Activated T-helper 2 cell treated with anti-CD3 and anti-CD28 coated beads, Interferon-gamma antibody, Interleukin-2, Interleukin-4, amounts not matched to agents 10 μg/mL and 5 μg/mL and 100 μg/mL, durations not matched to agents 14 hours and 24 hours and 36 hours (primary cell): Measurements from ENCODE around the gene C10orf88. TPM values are rescaled to one million over a fixed set of nuclear protein-coding genes. Genes with fewer than 3 reads are reported as not detected.

Source experiments
- DNase-seq: peaks from one replicate; pipeline ENCODE4 v3.0.0; 2021; ENCODE audit warnings: low spot score
- H3K27ac Mint-ChIP-seq: one replicate; pipeline ENCODE4 v1.8.0; 2021; ENCODE audit warnings: mixed read lengths
- H3K27me3 Mint-ChIP-seq: one replicate; pipeline ENCODE4 v1.8.0; 2021; ENCODE audit warnings: low read depth, mixed read lengths
- H3K36me3 Mint-ChIP-seq: one replicate; pipeline ENCODE4 v1.8.0; 2021; ENCODE audit warnings: low read depth, mixed read lengths
- H3K4me1 Mint-ChIP-seq: one replicate; pipeline ENCODE4 v1.8.0; 2021; ENCODE audit warnings: low read depth, mixed read lengths
- H3K4me3 Mint-ChIP-seq: one replicate; pipeline ENCODE4 v1.8.0; 2021; ENCODE audit warnings: low read depth, mild to moderate bottlenecking, moderate library complexity, mixed read lengths
- H3K9me3 Mint-ChIP-seq: one replicate; pipeline ENCODE4 v1.8.0; 2021; ENCODE audit warnings: mixed read lengths
- intact Hi-C: fragments of 100-400 bp; cut with micrococcal nuclease; formaldehyde crosslinking; loops from one replicate; pipeline ENCODE4 v1.15.1; 2023
- total RNA-seq: library from RNA; stranded (reverse); gene quantifications from 2 replicates; pipeline ENCODE4 v1.2.3, GENCODE V29; 2022

The C10orf88 gene
- total RNA-seq, 1 donor from 2014 or later = 9.1 TPM

DNA sequence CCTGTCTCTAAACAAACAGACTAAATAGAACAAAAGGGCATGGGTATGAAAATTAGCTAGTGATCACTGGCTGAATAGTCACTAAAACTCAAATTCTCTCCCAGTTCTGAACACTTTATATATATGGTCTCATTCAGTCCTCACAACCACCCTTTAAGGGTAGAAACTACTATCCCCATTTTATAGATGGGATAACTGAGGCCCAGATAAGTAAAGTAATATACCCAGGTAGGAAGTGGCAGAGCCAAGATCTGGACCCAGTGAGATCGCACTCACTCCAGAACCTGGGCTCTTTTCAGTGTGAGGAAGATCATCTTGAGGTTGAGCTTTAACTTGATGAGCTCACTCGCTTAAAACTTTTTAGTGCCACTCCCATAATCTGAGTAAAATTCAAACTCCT lies 30.7 kb upstream of the C10orf88 start:
- intact Hi-C loops = no loop called here
- H3K9me3 Mint-ChIP-seq = no peaks in the 10 kb centered on the region
- no peak overlapping the region for H3K4me3 Mint-ChIP-seq
- peaks cover 14% of the 10 kb centered on the region for H3K4me1 Mint-ChIP-seq
- H3K36me3 Mint-ChIP-seq = peaks cover 3% of the 10 kb centered on the region
- H3K27me3 Mint-ChIP-seq = no peaks in the 10 kb centered on the region
- no peak for DNase-seq
- no peak overlapping the region for H3K27ac Mint-ChIP-seq

DNA sequence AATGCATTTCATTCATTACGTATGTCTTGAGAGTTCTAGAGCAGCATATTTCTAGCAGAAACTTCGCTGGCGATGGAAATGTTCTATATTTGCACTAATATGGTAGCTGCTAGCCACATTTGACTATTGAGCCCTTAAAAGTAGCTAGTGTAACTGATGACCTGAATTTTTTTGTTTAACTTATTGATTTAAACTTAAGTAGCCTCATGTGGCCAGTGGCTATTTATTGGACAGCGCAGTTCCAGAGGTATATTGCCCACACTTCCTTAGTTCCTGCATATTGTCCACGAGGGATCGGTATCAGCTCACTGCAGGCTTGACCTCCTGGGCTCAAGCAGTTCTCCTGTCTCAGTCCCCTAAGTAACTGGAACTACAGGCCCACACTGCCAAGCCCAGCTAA lies 29.9 kb upstream of the C10orf88 start:
- H3K36me3 Mint-ChIP-seq = peaks cover 3% of the 10 kb centered on the region
- no peak overlapping the region for H3K27ac Mint-ChIP-seq
- intact Hi-C loops = no loop called here
- H3K27me3 Mint-ChIP-seq = no peaks in the 10 kb centered on the region
- H3K9me3 Mint-ChIP-seq = no peaks in the 10 kb centered on the region
- H3K4me1 Mint-ChIP-seq = peaks cover 14% of the 10 kb centered on the region
- H3K4me3 Mint-ChIP-seq = no peak overlapping the region
- DNase-seq = no peak

DNA sequence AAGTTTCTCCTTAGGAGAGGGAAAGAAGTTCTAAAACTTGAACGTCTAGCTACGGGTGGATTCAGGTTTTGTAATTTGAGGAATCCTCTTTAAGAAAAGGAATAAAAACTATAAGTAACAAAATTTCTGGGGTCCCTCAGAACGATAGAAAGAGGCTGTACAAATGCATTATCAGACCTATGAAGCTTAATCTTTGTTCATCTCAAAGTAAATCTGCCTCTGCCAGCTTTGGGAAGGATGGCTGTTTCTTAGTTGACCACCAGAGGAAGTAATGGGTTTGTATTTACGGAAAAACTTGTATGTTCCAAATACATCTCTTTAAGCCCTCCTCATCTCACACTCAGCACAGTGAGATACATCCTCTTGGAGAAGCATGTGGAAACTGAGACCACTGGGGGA lies 27.0 kb upstream of the C10orf88 start:
- H3K27me3 Mint-ChIP-seq = peaks cover 3% of the 10 kb centered on the region
- peak overlapping the region; percentile 96 for H3K27ac Mint-ChIP-seq
- intact Hi-C loops = no loop called here
- H3K36me3 Mint-ChIP-seq = no peaks in the 10 kb centered on the region
- no peaks in the 10 kb centered on the region for H3K9me3 Mint-ChIP-seq
- peaks cover 14% of the 10 kb centered on the region for H3K4me1 Mint-ChIP-seq
- H3K4me3 Mint-ChIP-seq = peak overlapping the region; percentile 87
- no peak for DNase-seq

DNA sequence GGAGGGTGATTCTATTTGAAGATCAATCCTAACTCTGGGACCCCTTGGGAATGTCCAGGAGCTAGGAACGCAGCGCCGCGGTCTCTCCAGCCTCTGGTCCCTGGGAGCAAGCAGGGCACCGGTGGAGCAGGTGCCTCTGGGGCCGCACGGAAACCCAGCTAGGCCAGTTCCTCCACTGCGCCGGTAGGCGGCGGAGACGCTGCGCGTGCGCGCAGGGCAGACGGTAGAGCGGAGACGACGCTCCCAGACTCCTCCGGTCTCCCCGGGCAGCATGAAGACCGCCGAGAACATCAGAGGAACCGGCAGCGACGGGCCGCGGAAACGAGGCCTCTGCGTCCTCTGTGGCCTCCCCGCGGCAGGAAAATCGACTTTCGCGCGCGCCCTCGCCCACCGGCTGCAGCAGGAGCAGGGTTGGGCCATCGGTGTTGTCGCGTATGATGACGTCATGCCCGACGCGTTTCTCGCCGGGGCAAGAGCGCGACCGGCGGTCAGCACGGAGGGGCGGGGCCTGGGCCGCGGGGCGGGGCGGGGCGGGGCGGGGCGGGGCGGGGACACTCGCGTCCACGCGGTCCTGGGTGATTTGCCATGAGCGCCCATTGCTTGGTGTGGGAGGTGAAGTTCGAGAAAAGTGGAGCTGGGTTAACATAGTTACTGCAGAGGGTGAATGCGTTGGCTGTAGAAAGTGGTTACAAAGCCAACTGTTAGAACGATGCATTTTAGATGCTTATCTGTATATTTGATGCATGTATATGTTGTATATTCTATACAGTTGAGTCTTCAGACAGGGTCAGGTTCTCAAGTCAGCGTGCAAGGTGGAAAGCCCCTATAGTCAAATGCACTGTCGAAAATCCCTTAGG lies 26.4 kb upstream of the C10orf88 start, which contains the start of gene PSTK:
Gene PSTK, plus strand, starts transcription at position 193 of the 857 bp plus-strand sequence. Its CDS starts 79 bp downstream, at position 272.
- Mint-ChIP-seq H3K27ac (peak within 1 kb of the TSS; percentile 96), H3K27me3 (peaks cover 6% of the 10 kb centered on the region), H3K4me3 (peak within 1 kb of the TSS; percentile 87), H3K9me3 (no peaks in the 10 kb centered on the region), H3K36me3 (no peaks in the 10 kb centered on the region), H3K4me1 (peaks cover 14% of the 10 kb centered on the region)
- intact Hi-C loops = loop anchor here (1.0 kb wide), 3 partner anchors 26 to 101 kb away; partner anchors contain the start of genes C10orf88, FAM24B and IKZF5
- peak; percentile 87 for DNase-seq

DNA sequence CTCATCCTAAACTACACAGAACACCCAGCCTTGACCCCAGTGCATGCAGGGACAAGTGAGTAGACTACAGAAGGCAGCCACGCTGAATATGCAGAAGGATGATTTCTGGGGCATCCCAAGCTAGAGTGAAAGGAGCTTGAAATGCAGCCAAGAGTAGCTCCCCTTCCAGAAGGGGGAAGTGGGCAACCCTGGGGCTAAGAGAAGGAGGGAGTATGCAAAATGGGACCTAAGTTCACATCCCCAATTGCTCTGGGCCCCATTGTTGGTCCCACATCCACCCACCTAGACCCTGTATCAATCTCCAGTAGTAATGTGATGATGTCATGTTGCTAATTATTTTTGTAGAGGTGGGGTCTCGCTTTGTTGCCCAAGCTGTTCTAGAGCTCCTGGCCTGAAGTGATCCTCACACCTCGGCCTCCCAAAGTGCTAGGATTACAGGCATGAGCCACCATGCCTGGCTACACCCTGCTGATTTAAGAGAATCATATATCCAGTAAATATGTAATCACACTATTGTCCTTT lies 20.6 kb upstream of the C10orf88 start:
- H3K27ac Mint-ChIP-seq = no peak overlapping the region
- peaks cover 9% of the 10 kb centered on the region for H3K27me3 Mint-ChIP-seq
- no peaks in the 10 kb centered on the region for H3K36me3 Mint-ChIP-seq
- no peak for DNase-seq
- intact Hi-C loops = no loop called here
- no peaks in the 10 kb centered on the region for H3K4me1 Mint-ChIP-seq
- H3K9me3 Mint-ChIP-seq = no peaks in the 10 kb centered on the region
- H3K4me3 Mint-ChIP-seq = no peak overlapping the region

DNA sequence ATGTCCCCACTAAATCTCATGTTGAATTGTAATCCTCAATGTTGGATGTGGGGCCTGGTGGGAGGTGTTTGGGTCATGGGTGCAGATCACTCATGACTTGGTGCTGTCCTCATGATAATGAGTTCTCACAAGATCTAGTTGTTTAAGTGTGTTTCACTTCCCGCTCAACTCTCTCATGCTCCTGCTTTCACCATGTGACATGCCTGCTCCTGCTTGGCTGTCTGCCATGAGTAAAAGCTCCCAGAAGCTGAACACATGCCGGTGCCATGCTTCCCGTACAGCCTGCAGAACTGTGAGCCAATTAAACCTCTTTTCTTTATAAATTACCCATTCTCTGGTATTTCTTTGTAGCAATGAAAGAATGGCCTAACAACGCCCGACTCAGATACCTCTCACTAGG lies 20.0 kb upstream of the C10orf88 start:
- Mint-ChIP-seq H3K27ac (no peak overlapping the region), H3K4me3 (no peak overlapping the region), H3K27me3 (peaks cover 11% of the 10 kb centered on the region), H3K9me3 (peaks cover 1% of the 10 kb centered on the region), H3K4me1 (no peaks in the 10 kb centered on the region), H3K36me3 (no peaks in the 10 kb centered on the region)
- intact Hi-C loops = no loop called here
- no peak for DNase-seq

DNA sequence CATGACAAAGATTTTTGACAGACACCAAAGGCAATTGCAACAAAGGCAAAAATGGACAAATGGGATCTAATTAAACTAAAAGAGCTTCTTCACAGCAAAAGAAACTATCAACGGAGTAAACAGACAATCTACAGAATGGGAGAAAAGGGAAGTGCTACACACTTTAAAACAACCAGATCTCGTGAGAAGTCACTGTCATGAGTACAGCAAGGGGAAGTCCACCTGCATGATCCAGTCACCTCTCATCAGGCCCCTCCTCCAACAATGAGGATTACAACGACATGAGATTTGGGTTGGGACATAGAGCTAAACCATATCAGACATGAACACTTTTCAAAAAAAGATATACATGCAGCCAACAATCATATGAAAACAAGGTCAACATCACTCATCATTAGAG lies 14.7 kb upstream of the C10orf88 start:
- Mint-ChIP-seq H3K27ac (no peak overlapping the region), H3K4me3 (no peak overlapping the region), H3K4me1 (no peaks in the 10 kb centered on the region), H3K36me3 (no peaks in the 10 kb centered on the region), H3K9me3 (peaks cover 34% of the 10 kb centered on the region), H3K27me3 (peaks cover 13% of the 10 kb centered on the region)
- no peak for DNase-seq
- intact Hi-C loops = no loop called here

DNA sequence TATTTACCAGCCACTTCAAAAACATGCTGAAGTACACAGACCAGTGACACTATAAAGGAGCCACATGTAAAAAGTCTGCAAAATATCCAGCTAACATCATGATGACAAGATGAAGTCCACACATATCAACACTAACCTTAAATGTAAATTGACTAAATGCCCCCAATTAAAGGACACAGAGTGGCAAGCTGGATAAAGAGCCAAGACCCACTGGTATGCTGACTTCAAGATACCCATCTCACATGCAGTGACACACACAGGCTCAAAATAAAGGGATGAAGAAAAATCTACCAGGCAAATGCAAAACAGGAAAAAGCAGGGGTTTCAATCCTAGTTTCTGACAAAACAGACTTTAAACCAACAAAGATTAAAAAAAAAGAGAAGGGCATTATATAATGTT lies 12.9 kb upstream of the C10orf88 start:
- no peaks in the 10 kb centered on the region for H3K36me3 Mint-ChIP-seq
- H3K4me3 Mint-ChIP-seq = no peak overlapping the region
- peaks cover 13% of the 10 kb centered on the region for H3K27me3 Mint-ChIP-seq
- intact Hi-C loops = no loop called here
- DNase-seq = no peak
- no peak overlapping the region for H3K27ac Mint-ChIP-seq
- H3K9me3 Mint-ChIP-seq = peaks cover 37% of the 10 kb centered on the region
- H3K4me1 Mint-ChIP-seq = peaks cover 4% of the 10 kb centered on the region

DNA sequence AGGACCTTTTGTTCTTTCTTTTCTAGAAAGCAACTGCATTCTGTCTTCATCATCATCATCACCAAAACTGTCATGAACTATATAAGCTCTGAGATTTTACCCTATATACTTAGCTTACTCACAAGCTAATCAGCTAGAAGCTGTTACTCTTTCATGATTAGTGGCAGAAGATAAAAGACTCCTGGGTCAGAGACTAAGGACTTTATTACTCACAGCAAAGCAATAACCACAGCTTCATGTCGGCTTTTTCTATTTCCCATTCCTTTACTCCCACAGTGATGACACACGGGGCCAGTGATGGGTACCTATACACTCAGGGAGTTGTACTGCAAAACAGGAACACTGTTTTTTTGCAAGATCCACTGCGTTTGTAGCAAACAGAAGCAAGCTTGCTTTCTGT lies 8.4 kb upstream of the C10orf88 start:
- H3K36me3 Mint-ChIP-seq = no peaks in the 10 kb centered on the region
- DNase-seq = no peak
- peaks cover 10% of the 10 kb centered on the region for H3K27me3 Mint-ChIP-seq
- H3K9me3 Mint-ChIP-seq = peaks cover 24% of the 10 kb centered on the region
- no peak overlapping the region for H3K4me3 Mint-ChIP-seq
- no peak overlapping the region for H3K27ac Mint-ChIP-seq
- H3K4me1 Mint-ChIP-seq = peaks cover 4% of the 10 kb centered on the region
- intact Hi-C loops = no loop called here

DNA sequence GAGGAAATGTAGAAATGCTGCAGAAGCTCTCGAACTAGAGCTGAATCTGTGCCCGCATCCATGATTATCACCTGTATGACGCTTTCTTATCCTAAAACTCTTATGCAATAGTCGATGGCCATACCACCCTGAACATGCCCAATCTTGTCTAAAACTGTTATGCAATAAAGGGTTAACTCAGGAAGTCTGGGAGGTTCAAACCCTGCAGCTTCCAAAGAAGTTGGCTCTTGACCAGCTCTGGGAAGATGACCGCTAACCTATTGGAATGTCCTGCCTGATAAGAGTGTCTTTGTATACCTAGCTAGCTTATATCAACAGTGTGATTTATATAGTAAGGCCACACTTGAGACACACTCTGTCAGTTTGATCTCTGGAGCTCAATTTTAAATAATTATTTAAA lies 3.4 kb upstream of the C10orf88 start:
- Mint-ChIP-seq H3K27ac (no peak overlapping the region), H3K4me3 (no peak overlapping the region), H3K27me3 (peaks cover 21% of the 10 kb centered on the region), H3K9me3 (peaks cover 4% of the 10 kb centered on the region), H3K36me3 (peaks cover 15% of the 10 kb centered on the region), H3K4me1 (peaks cover 14% of the 10 kb centered on the region)
- DNase-seq = no peak
- intact Hi-C loops = no loop called here

DNA sequence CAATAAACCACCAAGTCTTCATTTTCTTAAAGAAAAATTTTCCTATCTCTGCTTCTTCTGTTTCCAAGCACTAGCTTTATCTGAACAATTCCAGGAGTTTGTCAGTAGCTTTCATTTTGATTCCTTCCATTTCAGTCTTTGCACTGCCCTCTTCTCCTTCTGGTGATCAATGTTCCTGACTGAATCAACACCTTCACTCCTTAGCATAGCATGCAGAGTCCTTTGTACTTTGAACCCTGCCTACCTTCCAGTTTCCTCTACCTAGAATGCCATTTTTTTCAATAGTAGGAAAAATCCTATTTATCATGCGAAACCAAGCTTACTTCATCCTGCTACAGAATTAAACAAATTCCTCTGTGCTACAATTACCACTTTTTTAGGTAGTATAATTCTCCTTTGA lies 1.9 kb upstream of the C10orf88 start:
- Mint-ChIP-seq H3K4me1 (peaks cover 16% of the 10 kb centered on the region), H3K27ac (no peak overlapping the region), H3K9me3 (peaks cover 4% of the 10 kb centered on the region), H3K4me3 (no peak overlapping the region), H3K27me3 (peaks cover 17% of the 10 kb centered on the region), H3K36me3 (peaks cover 20% of the 10 kb centered on the region)
- no peak for DNase-seq
- intact Hi-C loops = no loop called here

DNA sequence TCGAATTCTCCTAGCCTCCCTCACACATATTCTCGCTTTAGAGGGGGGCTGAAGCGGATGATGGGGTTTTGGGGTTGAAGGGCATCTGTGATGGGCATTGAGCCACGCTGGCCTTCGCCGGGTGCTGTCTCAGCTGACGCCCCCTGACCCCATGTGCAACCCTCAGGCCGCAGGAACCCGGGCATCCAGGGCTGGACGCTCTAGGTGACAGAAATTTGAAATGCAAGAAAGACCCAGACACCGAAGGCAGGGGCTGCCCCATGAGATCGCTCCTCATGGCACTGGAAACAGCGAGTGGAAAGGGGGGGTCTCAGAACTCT lies 664 bp upstream of the C10orf88 start:
- peaks cover 17% of the 10 kb centered on the region for H3K27me3 Mint-ChIP-seq
- H3K9me3 Mint-ChIP-seq = peaks cover 4% of the 10 kb centered on the region
- H3K36me3 Mint-ChIP-seq = peaks cover 26% of the 10 kb centered on the region
- H3K27ac Mint-ChIP-seq = peak overlapping the region; percentile 21
- H3K4me3 Mint-ChIP-seq = peak overlapping the region; percentile 88
- H3K4me1 Mint-ChIP-seq = peaks cover 20% of the 10 kb centered on the region
- no peak for DNase-seq
- intact Hi-C loops = loop anchor here (1.0 kb wide), 3 partner anchors 26 to 75 kb away; partner anchors contain the start of genes FAM24B, IKZF5 and PSTK

DNA sequence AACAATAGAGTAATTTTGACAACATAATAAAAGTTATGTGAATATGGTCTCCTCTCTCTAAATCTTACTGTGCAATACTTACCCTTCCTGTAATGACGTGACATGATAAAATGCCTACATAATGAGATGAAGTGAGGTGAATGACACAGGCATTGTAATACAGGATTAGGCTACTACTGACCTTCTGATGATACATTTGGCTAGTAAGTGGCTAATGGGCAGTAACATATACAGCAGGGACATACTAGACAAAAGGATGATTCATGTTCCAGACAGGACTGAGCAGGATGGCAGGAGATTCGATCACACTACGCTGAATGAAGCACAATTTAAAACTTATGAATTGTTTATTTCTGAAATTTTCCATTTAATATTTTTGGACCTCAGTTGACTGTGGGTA lies 4.7 kb downstream of the C10orf88 start:
- Mint-ChIP-seq H3K4me1 (peaks cover 22% of the 10 kb centered on the region), H3K36me3 (peaks cover 54% of the 10 kb centered on the region), H3K9me3 (peaks cover 3% of the 10 kb centered on the region), H3K4me3 (no peak overlapping the region), H3K27me3 (no peaks in the 10 kb centered on the region), H3K27ac (no peak overlapping the region)
- intact Hi-C loops = no loop called here
- DNase-seq = no peak
